Measurements from ENCODE around the gene SCEL. TPM values are rescaled to one million over a fixed set of nuclear protein-coding genes. Genes with fewer than 3 reads are reported as not detected.

The SCEL gene
- total RNA-seq: 0.23 TPM

GRCh38 chr13:77535448-77535847 is at the start of gene SCEL:
Gene SCEL (plus strand): TSS chr13:77535706. CDS start chr13:77555876, 20,170 bp downstream.

Small RNAs within 50 kb of the gene (small RNA-seq; reads per million reads assigned to genes)
- gene RNY3P7 (not detected), gene SPTLC1P5 (not detected)

Other genes with a start within 250 kb of the SCEL start
- gene MYCBP2, start 208.6 kb upstream of the SCEL start, total RNA-seq: 283 TPM
- gene SLAIN1, start 162.0 kb downstream of the SCEL start, total RNA-seq: 280 TPM

All from diencephalon (tissue), 1 donor.